HG03108 (cell line): ENCODE measurements around the gene PSMA4.
A peak's percentile ranks its signal among the peaks of the same experiment; 100 is the strongest.
"Not testable (repeated sequence)": the region's sequence is repeated elsewhere in the genome, so short reads cannot be mapped to it uniquely, and the experiment has no call there.

Experiments
- ATAC-seq: cut with Tn5 transposase; IDR thresholded peaks from one replicate; pipeline ENCODE4 v1.9.1; 2021; ENCODE audit warnings: moderate library complexity; ENCODE audit not compliant: unreplicated experiment

PSMA4 gene

GRCh38 chr15:78540141-78540870, at the start of gene PSMA4:
PSMA4 (plus strand) TSS chr15:78540444; CDS start chr15:78541928, 1,484 bp downstream.
- ATAC-seq: peak; percentile 72

- ATAC-seq: no peak
Observed at GRCh38 chr15:78492872-78493271, 47.4 kb upstream of the PSMA4 start.

GRCh38 chr15:78501857-78502256, 38.4 kb upstream of the PSMA4 start:
- ATAC-seq: no peak

GRCh38 chr15:78502641-78503040, 37.6 kb upstream of the PSMA4 start:
- no peak for ATAC-seq

- peak; percentile 84 for ATAC-seq
Observed at GRCh38 chr15:78506971-78507830, 33.0 kb upstream of the PSMA4 start, which contains the start of gene HYKK. HYKK (plus strand) TSS chr15:78507577; CDS start chr15:78513089, 5,512 bp downstream.

GRCh38 chr15:78507831-78508160, 32.4 kb upstream of the PSMA4 start:
- ATAC-seq: no peak

- ATAC-seq: no peak
Observed at GRCh38 chr15:78508272-78508671, 32.0 kb upstream of the PSMA4 start.

GRCh38 chr15:78509726-78510312, 30.4 kb upstream of the PSMA4 start:
- no peak for ATAC-seq

GRCh38 chr15:78520035-78520434, 20.2 kb upstream of the PSMA4 start:
- ATAC-seq: not testable (repeated sequence)

GRCh38 chr15:78524230-78524629, 16.0 kb upstream of the PSMA4 start:
- no peak for ATAC-seq

GRCh38 chr15:78527325-78527724, 12.9 kb upstream of the PSMA4 start:
- ATAC-seq: no peak

GRCh38 chr15:78533331-78533730, 6.9 kb upstream of the PSMA4 start:
- ATAC-seq: no peak

GRCh38 chr15:78536134-78536533, 4.1 kb upstream of the PSMA4 start:
- no peak for ATAC-seq

GRCh38 chr15:78537266-78537905, 2.9 kb upstream of the PSMA4 start:
- no peak for ATAC-seq

- ATAC-seq: no peak
Observed at GRCh38 chr15:78538358-78538757, 1.9 kb upstream of the PSMA4 start.

- not testable (repeated sequence) for ATAC-seq
Observed at GRCh38 chr15:78539464-78540140, 642 bp upstream of the PSMA4 start.

GRCh38 chr15:78540871-78541743, 863 bp downstream of the PSMA4 start:
- no peak for ATAC-seq

GRCh38 chr15:78541744-78542034, 1.4 kb downstream of the PSMA4 start:
- ATAC-seq: no peak

GRCh38 chr15:78542647-78543046, 2.4 kb downstream of the PSMA4 start:
- no peak for ATAC-seq

- ATAC-seq: no peak
Observed at GRCh38 chr15:78550194-78550593, 9.9 kb downstream of the PSMA4 start.
